ENCODE results near the gene PARP16.
A peak's percentile ranks its signal among the peaks of the same experiment; 100 is the strongest.

Gene PARP16

GRCh38 chr15:65310431-65311137, 23.9 kb upstream of the PARP16 start:
- no peak for DNase-seq

GRCh38 chr15:65309882-65310418, 23.3 kb upstream of the PARP16 start:
- DNase-seq: no peak

GRCh38 chr15:65307978-65308377, 21.3 kb upstream of the PARP16 start:
- no peak for DNase-seq

- DNase-seq: no peak
Measured at GRCh38 chr15:65306551-65306950, 19.9 kb upstream of the PARP16 start.

- no peak for DNase-seq
Measured at GRCh38 chr15:65305776-65306175, 19.1 kb upstream of the PARP16 start.

GRCh38 chr15:65305150-65305758, 18.6 kb upstream of the PARP16 start:
- DNase-seq: no peak

GRCh38 chr15:65304381-65305149, 17.9 kb upstream of the PARP16 start, which contains the start of gene RNU5B-1:
RNU5B-1 (plus strand) TSS chr15:65304677.
- DNase-seq: peak; percentile 44 to 97 (median 85)

GRCh38 chr15:65303687-65304380, 17.2 kb upstream of the PARP16 start:
- DNase-seq: peak in 1 of 6 experiments; percentile 30

GRCh38 chr15:65302061-65302460, 15.4 kb upstream of the PARP16 start:
- DNase-seq: no peak

- no peak for DNase-seq
Measured at GRCh38 chr15:65300924-65301441, 14.3 kb upstream of the PARP16 start.

GRCh38 chr15:65298731-65299130, 12.0 kb upstream of the PARP16 start:
- no peak for DNase-seq

GRCh38 chr15:65292938-65293518, 6.3 kb upstream of the PARP16 start:
- no peak for DNase-seq

- no peak for DNase-seq
Measured at GRCh38 chr15:65290228-65290627, 3.5 kb upstream of the PARP16 start.

GRCh38 chr15:65289261-65289854, 2.7 kb upstream of the PARP16 start:
- DNase-seq: no peak

GRCh38 chr15:65287520-65287855, 805 bp upstream of the PARP16 start:
- no peak for DNase-seq

- DNase-seq: peak in 3 of 6 experiments; percentile 31 to 42 (median 40)
Measured at GRCh38 chr15:65286069-65286703, 497 bp downstream of the PARP16 start.

GRCh38 chr15:65285291-65286068, 1.2 kb downstream of the PARP16 start:
- no peak for DNase-seq

- no peak for DNase-seq
Measured at GRCh38 chr15:65278480-65278879, 8.2 kb downstream of the PARP16 start.

GRCh38 chr15:65277015-65277414, 9.7 kb downstream of the PARP16 start:
- no peak for DNase-seq

GRCh38 chr15:65275728-65276126, 11.0 kb downstream of the PARP16 start:
- no peak for DNase-seq
